GM19468 (cell line): ENCODE data around the gene JADE2.

Source experiments
- ATAC-seq: cut with Tn5 transposase; IDR thresholded peaks from one replicate; pipeline ENCODE4 v1.9.1; 2021; ENCODE audit warnings: mild to moderate bottlenecking, moderate library complexity, moderate number of reproducible peaks; ENCODE audit not compliant: unreplicated experiment; ENCODE audit errors: extremely low read depth

The JADE2 gene

DNA sequence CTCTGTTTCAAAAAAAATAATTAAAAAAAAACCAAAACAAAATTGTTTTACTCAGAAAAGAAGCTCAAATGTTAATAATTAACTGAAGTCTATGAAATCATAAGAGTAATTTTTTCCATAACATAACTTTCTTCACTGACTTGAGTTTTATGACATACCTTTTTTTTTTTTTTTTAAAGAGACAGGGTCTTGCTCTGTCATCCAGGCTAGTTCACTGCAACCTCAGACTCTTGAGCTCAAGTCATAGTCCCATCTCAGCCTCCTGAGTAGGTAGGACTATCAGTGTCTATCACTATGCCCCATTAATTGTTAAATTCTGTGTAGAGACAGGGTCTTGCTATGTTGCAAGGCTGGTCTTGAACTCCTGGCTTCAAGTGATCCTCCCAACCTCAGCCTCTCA, 85.3 kb downstream of the JADE2 start:
- ATAC-seq, result no peak

DNA sequence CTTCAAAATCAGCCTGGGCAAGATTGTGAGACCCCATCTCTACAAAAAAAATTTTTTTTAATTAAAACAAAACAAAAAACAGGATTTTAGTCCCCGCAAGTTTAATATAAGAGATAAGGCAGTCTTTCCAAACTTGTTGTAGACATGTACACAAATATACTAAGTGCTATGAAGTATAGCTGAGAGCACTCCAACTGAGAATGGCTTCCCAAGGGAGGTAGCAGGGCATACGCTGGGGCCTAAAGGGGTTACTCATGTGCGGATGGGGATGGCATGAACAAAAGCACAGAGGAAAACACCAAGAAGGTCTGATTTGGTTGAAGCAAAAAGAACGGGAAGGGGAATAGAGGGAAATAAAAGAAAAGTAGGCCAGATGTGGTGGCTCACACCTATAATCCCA, 86.0 kb downstream of the JADE2 start:
- no peak for ATAC-seq

DNA sequence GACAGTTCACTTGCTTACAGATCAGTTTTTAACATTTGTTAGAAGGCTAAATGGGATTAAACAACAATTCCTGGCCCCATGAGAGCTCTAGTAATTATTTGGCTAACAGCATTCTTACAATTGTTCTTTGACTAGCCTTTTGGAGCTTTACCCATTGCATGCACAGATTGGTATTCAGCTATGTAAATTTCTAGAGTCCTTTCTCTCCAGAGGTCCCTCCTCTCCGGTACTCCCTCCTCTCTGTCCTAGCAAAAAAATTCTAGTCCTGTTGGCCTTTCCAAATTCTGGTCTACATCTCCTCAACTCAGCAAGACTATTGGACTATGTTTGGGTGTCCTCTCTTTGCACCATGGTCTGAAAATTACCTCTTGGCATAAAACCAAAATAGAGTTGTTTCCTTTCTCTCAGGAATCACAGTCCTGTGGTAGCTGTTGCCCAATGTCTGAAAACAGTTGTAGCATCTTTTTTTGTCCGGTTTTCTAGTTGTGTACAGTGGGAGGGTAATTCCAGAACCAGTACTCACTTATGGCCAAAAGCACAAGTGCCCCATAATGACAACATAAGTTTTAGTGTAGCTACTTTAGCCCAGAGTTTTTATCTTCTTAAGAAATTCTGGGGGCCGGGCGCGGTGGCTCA, 89.1 kb downstream of the JADE2 start:
- no peak for ATAC-seq

DNA sequence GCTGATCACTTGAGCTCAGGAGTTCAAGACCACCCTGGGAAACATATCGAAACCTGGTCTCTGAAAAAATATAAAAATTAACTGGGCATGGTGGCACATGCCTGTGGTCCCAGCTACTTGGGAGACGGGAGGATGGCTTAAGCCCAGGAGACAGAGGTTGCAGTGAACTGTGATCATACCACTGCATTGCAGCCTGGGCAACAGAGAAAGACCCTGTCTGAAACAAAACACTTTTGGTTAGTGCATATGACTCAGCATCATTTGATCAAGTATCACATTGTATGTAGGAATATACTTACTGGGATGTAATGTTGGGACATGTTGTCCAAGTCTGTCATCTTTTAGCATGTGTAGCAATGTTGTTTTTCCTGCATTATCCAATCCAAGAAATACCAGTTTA, 95.2 kb downstream of the JADE2 start:
- ATAC-seq, result no peak

DNA sequence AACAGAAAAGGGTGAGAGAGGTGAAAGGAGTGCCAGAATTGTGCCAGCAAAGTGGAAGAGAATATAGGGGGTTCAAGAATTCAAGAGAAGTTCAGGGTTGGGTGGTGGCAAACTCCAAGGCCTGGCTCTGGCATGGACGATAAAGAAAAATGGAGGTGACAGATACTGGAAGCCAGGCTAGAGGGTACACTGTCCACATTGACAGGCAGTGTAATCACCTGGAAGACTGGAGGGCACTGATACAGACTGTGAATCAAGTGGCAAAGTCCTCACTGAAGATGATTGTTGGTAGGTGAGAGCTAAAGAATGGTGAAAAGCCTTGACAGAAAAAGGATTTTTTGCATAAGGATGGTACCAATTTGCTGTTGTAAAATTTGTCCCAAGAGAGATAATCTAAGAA, 100.1 kb downstream of the JADE2 start:
- ATAC-seq, result no peak

DNA sequence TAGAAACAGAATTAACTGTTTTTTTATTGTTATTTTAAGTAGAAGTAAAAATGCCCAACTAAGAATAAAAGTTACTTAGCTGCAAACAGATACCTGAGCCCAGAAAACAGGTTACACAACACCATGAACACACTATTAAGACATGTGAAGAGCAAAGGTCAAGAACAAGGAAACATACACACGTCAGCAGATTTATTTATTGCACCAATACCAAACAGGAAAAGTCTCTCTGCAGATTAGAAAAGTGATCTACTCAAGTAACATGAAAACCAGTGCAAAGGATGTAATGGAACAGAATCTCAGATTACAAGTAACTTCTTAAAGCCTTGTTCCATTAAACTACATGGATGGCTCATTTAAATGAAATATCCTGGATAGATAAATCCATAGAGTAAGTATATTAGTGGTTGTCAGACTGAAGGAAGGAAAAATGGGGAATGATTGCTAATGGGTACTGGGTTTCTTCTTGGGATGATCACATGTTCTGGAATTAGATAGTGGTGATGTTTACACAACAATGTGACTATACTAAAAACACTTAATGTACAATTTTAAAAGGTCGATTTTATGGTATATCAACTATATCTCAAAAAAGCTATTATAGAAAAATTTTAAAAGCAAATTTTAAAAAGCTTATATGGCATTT, 101.0 kb downstream of the JADE2 start:
- ATAC-seq, result no peak
